A549 (cell line): ENCODE measurements around the gene TUBB2A. TPM values are rescaled to one million over a fixed set of nuclear protein-coding genes. Genes with fewer than 3 reads are reported as not detected.

Source experiments
- ATAC-seq, 2 experiments: fragments of 200-7000 bp in 1 of 2; fragments of >200 bp in 1 of 2; cut with Nextera tagmentation in 1 of 2; cut with Tn5 transposase in 1 of 2; 3 replicates each; pipeline versions ENCODE4 v1.8.0 to v1.9.1; 2018 to 2020; ENCODE audit warnings: mild to moderate bottlenecking in 1 of 2, moderate library complexity in 1 of 2
- CTCF ChIA-PET: fragments of 300-600 bp; sonication (Branson Sonifier 250); formaldehyde crosslinking; extraction: SDS; loops from one replicate; lab custom pipeline; 2021; ENCODE audit warnings: antibody characterized with exemption, inconsistent platforms; lab: Yijun Ruan, JAX
- POLR2A ChIA-PET: fragments of 350-600 bp; formaldehyde crosslinking; extraction: SDS; loops from one replicate; lab custom pipeline; 2021; ENCODE audit warnings: antibody characterized with exemption, inconsistent platforms; lab: Yijun Ruan, JAX
- DNase-seq, 2 experiments: peaks; one replicate each; pipeline versions ENCODE4 v3.0.0 to v3.0.0-alpha.2; 2011 to 2016; ENCODE audit warnings: low read depth in 1 of 2, low spot score in 1 of 2
- FAIRE-seq: peaks from 2 replicates; lab custom pipeline; 2011; peaks lifted over from hg19 to GRCh38; lab: Jason Lieb, UNC
- H3K27ac ChIP-seq, 2 experiments: fragments of >200 bp; sonication (Bioruptor Twin); formaldehyde crosslinking; 3 replicates each; pipeline ENCODE4 v1.5.1; 2016 to 2017
- H3K4me1 ChIP-seq: fragments of >200 bp; sonication (Bioruptor Twin); formaldehyde crosslinking; 3 replicates; pipeline ENCODE4 v1.6.1; 2016
- H3K4me2 ChIP-seq: fragments of >200 bp; sonication (Bioruptor Twin); formaldehyde crosslinking; 3 replicates; pipeline ENCODE4 v1.6.1; 2016
- H3K4me3 ChIP-seq: fragments of >200 bp; sonication (Bioruptor Twin); formaldehyde crosslinking; 3 replicates; pipeline ENCODE4 v1.5.1; 2016
- H3K9me3 ChIP-seq: fragments of >200 bp; sonication (Bioruptor Twin); formaldehyde crosslinking; 3 replicates; pipeline ENCODE4 v1.6.1; 2016
- BCL3 ChIP-seq: fragments of >200 bp; sonication (Bioruptor Twin); formaldehyde crosslinking; IDR thresholded peaks from 3 replicates; pipeline ENCODE4 v1.6.1; 2016
- CBX8 ChIP-seq: fragments of 200-600 bp; sonication (generic); IDR thresholded peaks from 2 replicates; pipeline ENCODE4 v1.6.1; 2016
- CEBPB ChIP-seq, 2 experiments: fragments of >200 bp in 1 of 2; sonication (Bioruptor Twin) in 1 of 2; formaldehyde crosslinking in 1 of 2; IDR thresholded peaks; 2 replicates each; pipeline ENCODE4 v1.6.1; 2012 to 2016
- EHF ChIP-seq: fragments of 250-450 bp; sonication (Bioruptor Pico); IDR thresholded peaks from 2 replicates; pipeline ENCODE4 v1.5.0; 2020; ENCODE audit warnings: mild to moderate bottlenecking
- EHMT2 ChIP-seq: fragments of 200-600 bp; sonication (generic); IDR thresholded peaks from 2 replicates; pipeline ENCODE4 v1.6.1; 2016; ENCODE audit warnings: antibody characterized with exemption, low read depth, mild to moderate bottlenecking, moderate library complexity
- ELK1 ChIP-seq: fragments of 150-350 bp; IDR thresholded peaks from 2 replicates; pipeline ENCODE4 v1.6.1; 2014; ENCODE audit warnings: low read depth, mild to moderate bottlenecking, low read length
- ESRRA ChIP-seq: fragments of 150-350 bp; IDR thresholded peaks from 2 replicates; pipeline ENCODE4 v1.6.1; 2014; ENCODE audit warnings: mild to moderate bottlenecking, low read length, borderline replicate concordance
- GATA3 ChIP-seq: IDR thresholded peaks from 2 replicates; pipeline ENCODE4 v1.6.1; 2012; ENCODE audit warnings: borderline replicate concordance
- HEYL ChIP-seq: fragments of 250-450 bp; sonication (Bioruptor Pico); IDR thresholded peaks from 2 replicates; pipeline ENCODE4 v1.8.0; 2021; ENCODE audit warnings: mild to moderate bottlenecking, moderate library complexity
- HMGXB4 ChIP-seq: fragments of 250-450 bp; sonication (Bioruptor Pico); IDR thresholded peaks from 2 replicates; pipeline ENCODE4 v1.5.0; 2021; ENCODE audit warnings: mild to moderate bottlenecking, moderate library complexity, borderline replicate concordance
- MAFK ChIP-seq: fragments of 450-650 bp; IDR thresholded peaks from 2 replicates; pipeline ENCODE4 v1.6.1; 2014; ENCODE audit not compliant: partially characterized antibody
- MYC ChIP-seq: IDR thresholded peaks from 2 replicates; pipeline ENCODE4 v1.6.1; 2012; ENCODE audit warnings: mild to moderate bottlenecking, inconsistent platforms, low read length, improper control_type of control experiment, borderline replicate concordance
- POLR2AphosphoS2 ChIP-seq: conservative IDR thresholded peaks from 2 replicates; pipeline ENCODE4 v1.6.1; 2012; ENCODE audit warnings: low read length, improper control_type of control experiment, inconsistent platforms
- RARB ChIP-seq: fragments of 250-450 bp; sonication (Bioruptor Pico); IDR thresholded peaks from 2 replicates; pipeline ENCODE4 v1.8.0; 2021; ENCODE audit warnings: mild to moderate bottlenecking, moderate library complexity
- REST ChIP-seq: fragments of 200-600 bp; sonication (generic); IDR thresholded peaks from 2 replicates; pipeline ENCODE4 v1.6.1; 2016; ENCODE audit warnings: antibody characterized with exemption, mild to moderate bottlenecking, moderate library complexity
- RFX5 ChIP-seq: fragments of 450-650 bp; IDR thresholded peaks from 2 replicates; pipeline ENCODE4 v1.7.1; 2014; ENCODE audit warnings: antibody characterized with exemption, mild to moderate bottlenecking, moderate library complexity
- TFCP2L1 ChIP-seq: fragments of 250-450 bp; sonication (Bioruptor Pico); IDR thresholded peaks from 2 replicates; pipeline ENCODE4 v1.5.0; 2021; ENCODE audit warnings: mild to moderate bottlenecking
- USF2 ChIP-seq: fragments of 450-650 bp; IDR thresholded peaks from 2 replicates; pipeline ENCODE4 v1.6.1; 2014; ENCODE audit warnings: antibody characterized with exemption
- ZNF302 ChIP-seq: fragments of 250-450 bp; sonication (Bioruptor Pico); IDR thresholded peaks from 2 replicates; pipeline ENCODE4 v1.9.0; 2021; ENCODE audit warnings: inconsistent platforms, mild to moderate bottlenecking, moderate library complexity
- ZSCAN20 ChIP-seq: fragments of 250-450 bp; sonication (Bioruptor Pico); IDR thresholded peaks from 2 replicates; pipeline ENCODE4 v1.8.0; 2022; ENCODE audit warnings: mild to moderate bottlenecking, moderate library complexity
- WGBS: methylation state at CpG from one replicate; pipeline ENCODE4 v1.1.6; 2017; ENCODE audit errors: missing lambda C conversion rate; 5-methylcytosine and 5-hydroxymethylcytosine counted together
- polyA plus RNA-seq, 4 experiments: library from polyadenylated mRNA; depleted of rRNA in 3 of 4; stranded (reverse); fragments of >200 nt; fragmentation: RNase III in 1 of 4; extraction: RNeasy Plus Mini Kit Qiagen cat#74134 plus additional on column Dnase treatment in 1 of 4; gene quantifications; 2 replicates in 3 of 4; 3 replicates in 1 of 4; pipeline ENCODE4 v1.2.3, GENCODE V29; 2011 to 2017

The TUBB2A gene
- polyA plus RNA-seq, 2 of the 4 experiments (the other 2 are of a cell fraction) = 23.9 to 47.4 TPM

- no peak for TF ChIP-seq ZNF302 (CRISPR knock-in tag)
Measured at GRCh38 chr6:3152689-3153088, 4.7 kb downstream of the TUBB2A start (continued).

- CTCF ChIA-PET = interaction anchor here (0.6 to 5.0 kb wide), 3 partner anchors 9 to 861 kb away, joined by 3 to 22 read pairs (median 4); no protein-coding TSS in a partner anchor
- no peak for FAIRE-seq
- Histone ChIP-seq H3K4me1 (no peaks in the 10 kb centered on the region), H3K4me2 (no peak overlapping the region), H3K4me3 (no peak overlapping the region), H3K9me3 (no peaks in the 10 kb centered on the region), H3K27ac (no peak overlapping the region)
- no peak for ATAC-seq
- 94% methylated on average over 5 of the region's 5 CpGs for WGBS
- POLR2A ChIA-PET = interaction anchor here (0.6 kb wide), 1 partner anchor 11 kb away, joined by 3 read pairs; no protein-coding TSS in a partner anchor
- DNase-seq = no peak
- TF ChIP-seq GATA3 (no peak), BCL3 (no peak), ZSCAN20 (CRISPR knock-in tag) (no peak)
Measured at GRCh38 chr6:3151691-3152090, 5.7 kb downstream of the TUBB2A start.

GRCh38 chr6:3147914-3148757 lies 9.2 kb downstream of the TUBB2A start:
- DNase-seq = no peak
- ChIA-PET POLR2A (no interaction called here), CTCF (interaction anchor here (0.9 to 5.0 kb wide), 3 partner anchors 9 to 104 kb away, joined by 5 to 22 read pairs (median 7); partner anchors contain the start of gene TUBB2A)
- Histone ChIP-seq H3K4me2 (no peak overlapping the region), H3K27ac (no peak overlapping the region), H3K9me3 (no peaks in the 10 kb centered on the region), H3K4me3 (no peak overlapping the region), H3K4me1 (no peaks in the 10 kb centered on the region)
- WGBS = 90% methylated on average over 4 of the region's 6 CpGs
- peak in 1 of 2 experiments; percentile 41; a peak in 2 of 6 replicates for ATAC-seq
- TF ChIP-seq TFCP2L1 (CRISPR knock-in tag) (no peak), USF2 (no peak), MAFK (no peak)
- no peak for FAIRE-seq

- H3K4me1 ChIP-seq = no peaks in the 10 kb centered on the region; the same call in 2 of the 3 replicates
- ATAC-seq (no peak), FAIRE-seq (no peak), DNase-seq (no peak)
- no peak overlapping the region for H3K4me2 ChIP-seq
- TF ChIP-seq ZSCAN20 (CRISPR knock-in tag) = no peak
- TF ChIP-seq ESRRA = no peak
- no peak for TF ChIP-seq HMGXB4 (CRISPR knock-in tag)
- TF ChIP-seq REST = no peak
- no peak for TF ChIP-seq CEBPB (IDR thresholded peaks at IDR 0.05)
- TF ChIP-seq EHF (CRISPR knock-in tag) = no peak
- no peak for TF ChIP-seq CBX8
- TF ChIP-seq EHMT2 = no peak
- no peak for TF ChIP-seq POLR2AphosphoS2
- TF ChIP-seq MYC = no peak
- no peak for TF ChIP-seq RFX5
- no peak for TF ChIP-seq ELK1
- TF ChIP-seq HEYL (CRISPR knock-in tag) = no peak
- TF ChIP-seq GATA3 = no peak
- no peak for TF ChIP-seq RARB (CRISPR knock-in tag)
- ChIA-PET CTCF (no interaction called here), POLR2A (no interaction called here)
- H3K9me3 ChIP-seq = no peaks in the 10 kb centered on the region
- 80% methylated on average over 8 of the region's 8 CpGs for WGBS
- no peak overlapping the region for H3K4me3 ChIP-seq
- no peak overlapping the region for H3K27ac ChIP-seq
Measured at GRCh38 chr6:3144571-3144970, 12.8 kb downstream of the TUBB2A start.
